DOHH2 (cell line): ENCODE measurements around the gene BMP7.

Experiments used
- CTCF ChIP-seq: fragments of 200-600 bp; sonication (generic); IDR thresholded peaks from one replicate; pipeline ENCODE4 v1.5.1; 2014; ENCODE audit warnings: antibody characterized with exemption, mild to moderate bottlenecking, low read depth, low read length; ENCODE audit not compliant: poor library complexity, severe bottlenecking
- EZH2phosphoT487 ChIP-seq: fragments of 200-600 bp; sonication (generic); IDR thresholded peaks from 2 replicates; pipeline ENCODE4 v1.6.1; 2017; ENCODE audit warnings: borderline replicate concordance, mild to moderate bottlenecking, antibody characterized with exemption, low read length, moderate library complexity, mixed read lengths

- no peak for TF ChIP-seq CTCF
- no peak for TF ChIP-seq EZH2phosphoT487
Observed at GRCh38 chr20:57129303-57129702, 137.1 kb downstream of the BMP7 start.
